Measurements from ENCODE around the gene ARGFX. TPM values are rescaled to one million over a fixed set of nuclear protein-coding genes. Genes with fewer than 3 reads are reported as not detected.

The ARGFX gene
- total and polyA plus RNA-seq, 2 of the 13 experiments (the other 11 are each of a cell fraction or from before 2014, with no cell fraction given) = not detected

DNA sequence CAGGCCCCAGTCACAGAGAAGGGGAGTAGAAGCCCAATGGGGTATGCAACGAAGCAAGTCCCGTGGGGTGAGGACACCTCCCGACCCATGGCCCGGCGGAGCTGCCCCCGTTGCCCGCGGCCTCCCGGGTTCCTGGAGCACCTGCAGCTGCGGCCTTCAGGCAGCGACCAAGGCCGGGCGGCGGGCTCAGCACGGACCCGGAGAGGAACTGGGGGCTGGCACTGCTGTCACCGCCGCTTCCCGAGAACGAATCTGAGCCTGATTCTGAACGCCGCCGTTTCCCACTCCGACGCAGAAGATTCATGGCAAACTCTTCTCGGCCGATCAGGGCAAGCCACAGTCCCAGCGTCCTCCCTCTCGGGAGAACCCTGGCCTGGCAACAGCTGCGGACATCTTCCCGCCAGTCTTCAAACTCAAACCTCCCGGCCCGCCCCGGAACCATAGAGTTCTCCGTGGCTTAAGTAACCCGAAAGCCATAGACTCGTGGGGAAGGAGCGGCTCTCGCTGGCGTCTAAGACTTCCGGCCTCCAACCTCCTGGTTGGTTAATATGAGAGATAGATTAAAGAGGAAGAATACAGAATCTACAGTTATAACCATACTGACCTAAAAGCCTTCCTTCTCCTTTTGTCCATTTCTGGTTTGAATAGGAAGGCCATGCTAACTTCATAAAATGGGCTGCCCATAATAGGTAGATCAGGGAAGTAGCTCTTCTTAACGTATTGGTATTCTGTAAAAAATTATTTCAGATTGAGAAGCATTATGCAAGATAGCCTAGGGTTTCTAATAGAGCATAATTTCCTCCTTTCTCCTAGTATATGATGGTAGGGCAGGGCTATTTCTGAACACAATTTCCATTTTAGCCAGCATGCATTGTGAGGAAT, 21.9 kb upstream of the ARGFX start, which contains the start of gene POLQ (continued):
- TF ChIP-seq, protein P1, sequence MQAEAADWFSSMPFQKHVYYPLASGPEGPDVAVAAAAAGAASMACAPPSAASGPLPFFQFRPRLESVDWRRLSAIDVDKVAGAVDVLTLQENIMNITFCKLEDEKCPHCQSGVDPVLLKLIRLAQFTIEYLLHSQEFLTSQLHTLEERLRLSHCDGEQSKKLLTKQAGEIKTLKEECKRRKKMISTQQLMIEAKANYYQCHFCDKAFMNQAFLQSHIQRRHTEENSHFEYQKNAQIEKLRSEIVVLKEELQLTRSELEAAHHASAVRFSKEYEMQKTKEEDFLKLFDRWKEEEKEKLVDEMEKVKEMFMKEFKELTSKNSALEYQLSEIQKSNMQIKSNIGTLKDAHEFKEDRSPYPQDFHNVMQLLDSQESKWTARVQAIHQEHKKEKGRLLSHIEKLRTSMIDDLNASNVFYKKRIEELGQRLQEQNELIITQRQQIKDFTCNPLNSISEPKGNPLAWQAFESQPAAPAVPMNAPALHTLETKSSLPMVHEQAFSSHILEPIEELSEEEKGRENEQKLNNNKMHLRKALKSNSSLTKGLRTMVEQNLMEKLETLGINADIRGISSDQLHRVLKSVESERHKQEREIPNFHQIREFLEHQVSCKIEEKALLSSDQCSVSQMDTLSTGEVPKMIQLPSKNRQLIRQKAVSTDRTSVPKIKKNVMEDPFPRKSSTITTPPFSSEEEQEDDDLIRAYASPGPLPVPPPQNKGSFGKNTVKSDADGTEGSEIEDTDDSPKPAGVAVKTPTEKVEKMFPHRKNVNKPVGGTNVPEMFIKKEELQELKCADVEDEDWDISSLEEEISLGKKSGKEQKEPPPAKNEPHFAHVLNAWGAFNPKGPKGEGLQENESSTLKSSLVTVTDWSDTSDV (CRISPR knock-in tag; IDR thresholded peaks at IDR 0.05) = no peak
- TF ChIP-seq EED (CRISPR knock-in tag; IDR thresholded peaks at IDR 0.05) = no peak
- TF ChIP-seq RBAK (CRISPR knock-in tag; IDR thresholded peaks at IDR 0.05) = no peak
- no peak for TF ChIP-seq TOE1 (CRISPR knock-in tag; IDR thresholded peaks at IDR 0.05)
- peak; percentile 36; the same call in 1 of the 2 replicates for TF ChIP-seq RBFOX2 (IDR thresholded peaks at IDR 0.05; ENCODE audit: low read depth, low read length)
- TF ChIP-seq ETV6 (CRISPR knock-in tag; conservative IDR thresholded peaks at IDR 0.05) = no peak
- no peak for TF ChIP-seq AGO2 (optimal IDR thresholded peaks at IDR 0.05; ENCODE audit: low read depth, low read length)
- TF ChIP-seq, protein P2, sequence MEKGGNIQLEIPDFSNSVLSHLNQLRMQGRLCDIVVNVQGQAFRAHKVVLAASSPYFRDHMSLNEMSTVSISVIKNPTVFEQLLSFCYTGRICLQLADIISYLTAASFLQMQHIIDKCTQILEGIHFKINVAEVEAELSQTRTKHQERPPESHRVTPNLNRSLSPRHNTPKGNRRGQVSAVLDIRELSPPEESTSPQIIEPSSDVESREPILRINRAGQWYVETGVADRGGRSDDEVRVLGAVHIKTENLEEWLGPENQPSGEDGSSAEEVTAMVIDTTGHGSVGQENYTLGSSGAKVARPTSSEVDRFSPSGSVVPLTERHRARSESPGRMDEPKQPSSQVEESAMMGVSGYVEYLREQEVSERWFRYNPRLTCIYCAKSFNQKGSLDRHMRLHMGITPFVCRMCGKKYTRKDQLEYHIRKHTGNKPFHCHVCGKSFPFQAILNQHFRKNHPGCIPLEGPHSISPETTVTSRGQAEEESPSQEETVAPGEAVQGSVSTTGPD (CRISPR knock-in tag; IDR thresholded peaks at IDR 0.05) = no peak
- peak; percentile 91 for TF ChIP-seq YEATS2 (CRISPR knock-in tag; IDR thresholded peaks at IDR 0.05; ENCODE audit: borderline replicate concordance)
- peak; percentile 94 for TF ChIP-seq ELF1 (CRISPR knock-in tag; IDR thresholded peaks at IDR 0.05)
- no peak for TF ChIP-seq RNF2 (conservative IDR thresholded peaks at IDR 0.05; ENCODE audit: low read depth)
- no peak for TF ChIP-seq CBX2 (IDR thresholded peaks at IDR 0.05; ENCODE audit: low read depth, low read length)
- no peak for TF ChIP-seq CBX2 (CRISPR knock-in tag; IDR thresholded peaks at IDR 0.05; ENCODE audit: low read depth)
- TF ChIP-seq ZNF251 (CRISPR knock-in tag; IDR thresholded peaks at IDR 0.05) = no peak
- TF ChIP-seq, protein P3, sequence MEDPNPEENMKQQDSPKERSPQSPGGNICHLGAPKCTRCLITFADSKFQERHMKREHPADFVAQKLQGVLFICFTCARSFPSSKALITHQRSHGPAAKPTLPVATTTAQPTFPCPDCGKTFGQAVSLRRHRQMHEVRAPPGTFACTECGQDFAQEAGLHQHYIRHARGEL (CRISPR knock-in tag; IDR thresholded peaks at IDR 0.05) = no peak
- TF ChIP-seq SIN3B (IDR thresholded peaks at IDR 0.05; ENCODE audit: low read length) = peak; percentile 96
- TF ChIP-seq CBX1 (IDR thresholded peaks at IDR 0.05; ENCODE audit: low read depth) = no peak
- no peak for TF ChIP-seq ZNF383 (CRISPR knock-in tag; IDR thresholded peaks at IDR 0.05; ENCODE audit: borderline replicate concordance)
- TF ChIP-seq, protein P4, sequence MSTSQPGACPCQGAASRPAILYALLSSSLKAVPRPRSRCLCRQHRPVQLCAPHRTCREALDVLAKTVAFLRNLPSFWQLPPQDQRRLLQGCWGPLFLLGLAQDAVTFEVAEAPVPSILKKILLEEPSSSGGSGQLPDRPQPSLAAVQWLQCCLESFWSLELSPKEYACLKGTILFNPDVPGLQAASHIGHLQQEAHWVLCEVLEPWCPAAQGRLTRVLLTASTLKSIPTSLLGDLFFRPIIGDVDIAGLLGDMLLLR (CRISPR knock-in tag; IDR thresholded peaks at IDR 0.05) = no peak
- TF ChIP-seq ZBTB20 (CRISPR knock-in tag; IDR thresholded peaks at IDR 0.05; ENCODE audit: borderline replicate concordance, low read depth) = no peak
- TF ChIP-seq, protein P5, sequence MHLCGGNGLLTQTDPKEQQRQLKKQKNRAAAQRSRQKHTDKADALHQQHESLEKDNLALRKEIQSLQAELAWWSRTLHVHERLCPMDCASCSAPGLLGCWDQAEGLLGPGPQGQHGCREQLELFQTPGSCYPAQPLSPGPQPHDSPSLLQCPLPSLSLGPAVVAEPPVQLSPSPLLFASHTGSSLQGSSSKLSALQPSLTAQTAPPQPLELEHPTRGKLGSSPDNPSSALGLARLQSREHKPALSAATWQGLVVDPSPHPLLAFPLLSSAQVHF (CRISPR knock-in tag; IDR thresholded peaks at IDR 0.05) = no peak
- peak; percentile 71 for TF ChIP-seq ERF (CRISPR knock-in tag; IDR thresholded peaks at IDR 0.05)
- no peak for TF ChIP-seq SRSF9 (IDR thresholded peaks at IDR 0.05; ENCODE audit: borderline replicate concordance, insufficient read depth, low read depth, low read length, poor library complexity, severe bottlenecking)
- no peak for TF ChIP-seq JDP2 (CRISPR knock-in tag; IDR thresholded peaks at IDR 0.05; ENCODE audit: borderline replicate concordance)
- no peak for TF ChIP-seq ZFP82 (CRISPR knock-in tag; IDR thresholded peaks at IDR 0.05; ENCODE audit: borderline replicate concordance)
- peak; percentile 69; the same call in 1 of the 2 replicates for TF ChIP-seq HOXA5 (CRISPR knock-in tag; IDR thresholded peaks at IDR 0.05)

Data from HepG2 (cell line).